ENCODE data around the gene ROPN1L. TPM values are rescaled to one million over a fixed set of nuclear protein-coding genes. Genes with fewer than 3 reads are reported as not detected.

Gene ROPN1L
- total and polyA plus RNA-seq, 2 of the 4 experiments (the other 2 are of a cell fraction), result 0.34 to 0.36 TPM

GRCh38 chr5:10420468-10420867 lies 21.2 kb upstream of the ROPN1L start:
- Histone ChIP-seq H4K20me1 (ENCODE audit: insufficient read depth, low read length) (no peaks in the 10 kb centered on the region), H3K56ac (ENCODE audit: extremely low read depth, insufficient read depth, low read length) (no peak overlapping the region), H2BK5ac (ENCODE audit: low read depth, low read length, poor library complexity, severe bottlenecking) (peak overlapping the region; percentile 55), H3K27ac (ENCODE audit: insufficient read depth, low read length) (peak overlapping the region; percentile 16; the same call in 1 of the 2 replicates), H4K5ac (ENCODE audit: low read depth, low read length) (no peak overlapping the region), H3K4ac (ENCODE audit: low read depth, low read length) (peak overlapping the region; percentile 48), H4K91ac (ENCODE audit: insufficient read depth, low read depth, low read length) (peak overlapping the region; percentile 83), H3K23ac (ENCODE audit: low read depth, low read length) (peak overlapping the region; percentile 4; the same call in 1 of the 2 replicates), H3K9ac (ENCODE audit: low read depth, low read length) (no peak overlapping the region), H2BK20ac (ENCODE audit: low read depth, low read length) (peak overlapping the region; percentile 68), H3K14ac (replicated peaks; ENCODE audit: low read depth, low read length) (peak overlapping the region; percentile 74), H3K9me3 (ENCODE audit: control insufficient read depth, insufficient read depth, low read length) (no peaks in the 10 kb centered on the region), H3K4me2 (ENCODE audit: low read depth, low read length) (no peak overlapping the region), H3K18ac (ENCODE audit: low read depth, low read length) (0 out of 2 replicates have a peak overlapping the region, but pooled peaks have one; percentile 13), H2BK15ac (ENCODE audit: low read depth, low read length) (peak overlapping the region; percentile 25; the same call in 2 of the 3 replicates), H3K9me1 (ENCODE audit: insufficient read depth, low read length) (peaks cover 17% of the 10 kb centered on the region), H2AFZ (replicated peaks; ENCODE audit: low read length, poor library complexity) (no peak overlapping the region), H3K27me3 (ENCODE audit: control insufficient read depth, insufficient read depth, low read length) (no peaks in the 10 kb centered on the region), H3K79me1 (ENCODE audit: low read depth in 1 of 2, low read length in 2 of 2) (peaks cover 29 to 34% of the 10 kb centered on the region in 2 experiments), H3K4me1 (ENCODE audit: control insufficient read depth, insufficient read depth, low read length) (peaks cover 10% of the 10 kb centered on the region), H2AK5ac (ENCODE audit: low read depth, low read length) (peak overlapping the region; percentile 53), H2BK120ac (ENCODE audit: low read depth, low read length) (peak overlapping the region; percentile 28), H3K4me3 (ENCODE audit: insufficient read depth, low read depth, low read length) (no peak overlapping the region), H3K36me3 (ENCODE audit: control insufficient read depth, insufficient read depth, low read length) (peaks cover 40% of the 10 kb centered on the region), H4K8ac (ENCODE audit: low read depth in 2 of 2, low read length in 2 of 2) (peak overlapping the region in 1 of 2 experiments; percentile 73; a peak in 2 of 4 replicates), H2AK9ac (replicated peaks; ENCODE audit: low read depth, low read length, poor library complexity) (no peak overlapping the region)
- dilution Hi-C loops (cut with HindIII; ENCODE audit: low sequenced_read_pairs, unreplicated experiment) (no loop called here), in situ Hi-C loops (cut with MboI; ENCODE audit: low sequenced_read_pairs) (no loop called here), intact Hi-C loops (cut with micrococcal nuclease) (loop anchor here (5.0 kb wide), 1 partner anchor 68 kb away; the partner anchor contains the start of gene MARCHF6)
- TF ChIP-seq MAFK (IDR thresholded peaks at IDR 0.05; ENCODE audit: low read depth, low read length) (no peak), BHLHE40 (IDR thresholded peaks at IDR 0.05; ENCODE audit: low read depth, low read length) (no peak), FOS (IDR thresholded peaks at IDR 0.05; ENCODE audit: low read depth, low read length) (no peak), CHD1 (IDR thresholded peaks at IDR 0.05; ENCODE audit: low read depth, low read length) (no peak), USF2 (IDR thresholded peaks at IDR 0.05; ENCODE audit: low read depth, low read length) (no peak), SMC3 (IDR thresholded peaks at IDR 0.05; ENCODE audit: low read depth, low read length) (no peak), RAD21 (IDR thresholded peaks at IDR 0.05; ENCODE audit: low read length) (no peak), MXI1 (IDR thresholded peaks at IDR 0.05; ENCODE audit: borderline replicate concordance, low read depth, low read length) (no peak), POLR2A (IDR thresholded peaks at IDR 0.05; ENCODE audit: low read depth, low read length) (no peak), MAZ (IDR thresholded peaks at IDR 0.05; ENCODE audit: borderline replicate concordance, low read depth, low read length) (no peak), NFE2L2 (IDR thresholded peaks at IDR 0.05; ENCODE audit: low read depth, low read length) (no peak), CTCF (conservative IDR thresholded peaks at IDR 0.05; ENCODE audit: low read depth, low read length) (no peak), CEBPB (IDR thresholded peaks at IDR 0.05; ENCODE audit: low read depth, low read length) (no peak), RFX5 (IDR thresholded peaks at IDR 0.05; ENCODE audit: low read depth, low read length) (no peak), RCOR1 (IDR thresholded peaks at IDR 0.05; ENCODE audit: insufficient replicate concordance, low read length) (no peak), ELK1 (IDR thresholded peaks at IDR 0.05; ENCODE audit: borderline replicate concordance, low read depth, low read length) (no peak)
- CTCF ChIA-PET, result interaction anchor here (5.0 kb wide), 1 partner anchor 137 kb away, joined by 33 read pairs; no protein-coding TSS in a partner anchor
- ATAC-seq (ENCODE audit: low read depth) (peak; percentile 22), DNase-seq (no peak)
- BruUV-seq (replicated peaks), result no TSS peak
- POLR2A ChIA-PET (ENCODE audit: unreplicated experiment), result no interaction called here
- no CpG with 5 or more reads among the region's 2 CpGs for WGBS, 2 experiments (ENCODE audit: extremely low coverage in 2 of 2, insufficient read length in 1 of 2)
